ENCODE results near the gene TROAP. TPM values are rescaled to one million over a fixed set of nuclear protein-coding genes. Genes with fewer than 3 reads are reported as not detected.
"Not testable (repeated sequence)": the region's sequence is repeated elsewhere in the genome, so short reads cannot be mapped to it uniquely, and the experiment has no call there.

Gene TROAP
- total RNA-seq, 1 donor from 2014 or later, result 1.6 TPM

DNA sequence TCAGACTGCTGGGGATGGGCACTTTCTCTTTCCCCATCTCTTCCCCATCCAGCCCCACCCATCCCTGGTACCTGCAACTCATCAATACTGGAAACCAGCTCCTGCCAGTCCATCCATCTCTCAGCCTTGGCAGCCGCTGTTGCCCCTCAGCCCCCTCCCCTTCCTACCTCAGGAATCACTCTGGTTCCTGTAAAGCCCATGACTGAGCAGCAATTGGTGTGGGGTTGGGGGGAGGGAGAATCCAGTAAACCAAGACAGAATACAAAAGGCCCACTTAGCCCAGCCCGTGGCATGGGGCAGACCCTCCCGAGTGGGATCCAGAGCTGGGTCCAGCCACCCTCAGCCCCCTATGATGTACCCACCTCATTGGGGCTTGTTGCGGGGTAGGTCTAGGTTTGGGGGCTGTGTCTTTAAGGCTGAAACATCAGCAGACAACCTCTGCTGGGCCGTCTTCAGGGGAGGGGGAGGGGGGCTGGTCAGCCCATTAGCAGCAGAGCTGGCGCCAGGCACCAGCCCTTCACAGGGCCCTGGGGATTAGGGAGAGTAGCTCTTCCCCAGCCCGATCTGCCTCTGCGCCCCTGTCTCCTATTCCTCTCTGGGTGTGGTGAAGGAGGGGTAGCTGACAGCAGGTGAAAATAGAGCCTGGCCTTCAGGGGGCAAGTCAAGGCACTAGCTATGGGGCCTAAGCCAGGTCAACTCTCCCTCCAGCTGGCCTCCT lies 28.8 kb upstream of the TROAP start:
- DNase-seq (ENCODE audit: low read depth in 2 of 2), result no peak

DNA sequence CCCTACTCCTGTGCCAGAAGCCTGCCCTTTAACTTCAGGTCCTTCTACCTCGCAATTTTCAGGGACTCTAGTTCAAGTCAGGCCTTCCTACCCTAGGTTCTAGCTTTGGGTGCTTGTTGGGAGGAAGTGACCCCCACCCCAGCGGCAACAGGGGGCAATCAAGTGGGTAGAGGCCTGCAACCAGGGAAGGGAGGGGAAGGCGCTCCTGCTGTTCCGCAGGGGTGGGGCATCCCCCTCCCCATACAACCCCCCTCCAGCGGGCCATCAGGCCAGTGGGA lies 28.3 kb upstream of the TROAP start:
- DNase-seq (ENCODE audit: low read depth in 2 of 2), result no peak

DNA sequence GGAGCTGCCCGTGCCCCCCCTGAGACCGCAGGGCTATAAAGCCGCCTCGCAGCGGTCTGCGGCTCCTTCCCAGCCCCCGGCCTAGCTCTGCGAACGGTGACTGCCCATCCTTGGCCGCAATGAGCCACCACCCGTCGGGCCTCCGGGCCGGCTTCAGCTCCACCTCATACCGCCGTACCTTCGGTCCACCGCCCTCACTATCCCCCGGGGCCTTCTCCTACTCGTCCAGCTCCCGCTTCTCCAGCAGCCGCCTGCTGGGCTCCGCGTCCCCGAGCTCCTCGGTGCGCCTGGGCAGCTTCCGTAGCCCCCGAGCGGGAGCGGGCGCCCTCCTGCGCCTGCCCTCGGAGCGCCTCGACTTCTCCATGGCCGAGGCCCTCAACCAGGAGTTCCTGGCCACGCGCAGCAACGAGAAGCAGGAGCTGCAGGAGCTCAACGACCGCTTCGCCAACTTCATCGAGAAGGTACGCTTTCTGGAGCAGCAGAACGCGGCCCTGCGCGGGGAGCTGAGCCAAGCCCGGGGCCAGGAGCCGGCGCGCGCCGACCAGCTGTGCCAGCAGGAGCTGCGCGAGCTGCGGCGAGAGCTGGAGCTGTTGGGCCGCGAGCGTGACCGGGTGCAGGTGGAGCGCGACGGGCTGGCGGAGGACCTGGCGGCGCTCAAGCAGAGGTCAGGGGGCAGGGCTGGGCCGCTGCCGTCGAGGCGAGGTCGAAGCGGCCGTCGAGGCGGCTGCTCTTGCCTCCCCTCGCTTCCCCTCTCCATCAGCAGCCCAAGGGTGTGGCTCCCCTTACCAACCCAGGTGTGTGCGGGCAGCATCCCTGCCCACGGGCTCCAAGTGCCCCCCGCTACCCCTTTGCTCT lies 27.7 kb upstream of the TROAP start, which contains the start of gene PRPH:
PRPH (plus strand) TSS at position 66 of the 855 bp plus-strand sequence; CDS start at position 120, 54 bp downstream.
- DNase-seq (ENCODE audit: low read depth in 2 of 2), result peak in 1 of 2 donors; percentile 28

DNA sequence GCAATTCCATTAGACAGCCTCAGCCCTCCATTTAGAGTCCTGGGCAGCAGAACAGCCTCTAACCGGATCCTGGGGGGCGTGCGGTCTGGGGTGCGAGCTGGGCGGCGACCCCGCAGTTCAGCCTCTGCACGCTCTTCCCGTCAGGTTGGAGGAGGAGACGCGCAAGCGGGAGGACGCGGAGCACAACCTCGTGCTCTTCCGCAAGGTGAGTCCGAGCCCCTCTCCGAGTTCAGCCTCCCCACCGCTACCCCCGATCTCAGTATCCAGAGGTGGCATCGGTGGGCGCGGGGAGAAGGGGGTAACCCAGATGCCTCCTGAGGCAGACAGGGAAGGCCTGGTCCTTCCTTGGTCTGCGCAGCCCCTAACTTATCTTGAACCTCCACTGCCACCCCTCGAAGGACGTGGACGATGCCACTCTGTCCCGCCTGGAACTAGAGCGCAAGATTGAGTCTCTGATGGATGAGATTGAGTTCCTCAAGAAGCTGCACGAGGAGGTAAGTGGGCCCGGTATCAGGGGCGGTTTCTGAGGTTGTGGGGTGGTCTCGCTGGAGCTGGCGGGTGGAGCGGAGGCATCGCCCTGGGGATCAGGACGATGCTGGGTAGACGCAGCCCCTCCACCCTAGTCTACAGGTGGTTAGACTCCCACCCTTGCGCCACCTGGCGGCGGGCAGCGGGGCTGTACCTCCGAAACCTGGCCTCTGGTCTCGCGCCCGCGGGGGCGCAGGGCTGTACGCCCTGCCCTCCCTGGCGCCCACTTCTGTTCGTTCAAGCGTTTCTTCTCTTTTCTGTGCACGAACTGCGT lies 26.8 kb upstream of the TROAP start:
- DNase-seq (ENCODE audit: low read depth in 2 of 2), result peak; percentile 35 to 58

DNA sequence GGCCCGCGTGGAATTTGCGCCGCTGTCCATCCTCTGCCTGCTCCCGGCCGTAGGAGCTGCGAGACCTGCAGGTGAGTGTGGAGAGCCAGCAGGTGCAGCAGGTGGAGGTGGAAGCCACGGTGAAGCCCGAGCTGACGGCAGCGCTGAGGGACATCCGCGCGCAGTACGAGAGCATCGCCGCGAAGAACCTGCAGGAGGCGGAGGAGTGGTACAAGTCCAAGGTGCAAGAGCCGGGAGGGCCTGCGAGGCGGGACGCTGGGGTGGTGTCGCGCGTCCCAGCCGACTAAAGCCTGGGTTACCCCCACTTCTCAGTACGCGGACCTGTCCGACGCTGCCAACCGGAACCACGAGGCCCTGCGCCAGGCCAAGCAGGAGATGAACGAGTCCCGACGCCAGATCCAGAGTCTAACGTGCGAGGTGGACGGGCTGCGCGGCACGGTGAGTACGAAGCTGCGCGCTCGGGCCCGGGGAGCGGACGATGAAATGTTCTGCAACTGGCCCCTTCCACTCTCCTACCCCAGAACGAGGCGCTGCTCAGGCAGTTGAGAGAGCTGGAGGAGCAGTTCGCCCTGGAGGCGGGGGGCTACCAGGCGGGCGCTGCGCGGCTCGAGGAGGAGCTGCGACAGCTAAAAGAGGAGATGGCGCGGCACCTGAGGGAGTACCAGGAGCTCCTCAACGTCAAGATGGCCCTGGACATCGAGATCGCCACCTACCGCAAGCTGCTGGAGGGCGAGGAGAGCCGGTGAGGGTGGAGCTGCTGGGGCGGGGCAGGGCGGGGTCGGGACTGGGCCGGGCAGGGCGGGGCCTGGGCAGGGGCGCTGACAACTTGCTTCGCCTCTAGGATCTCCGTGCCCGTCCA lies 26.0 kb upstream of the TROAP start:
- no peak for DNase-seq (ENCODE audit: low read depth in 2 of 2)

DNA sequence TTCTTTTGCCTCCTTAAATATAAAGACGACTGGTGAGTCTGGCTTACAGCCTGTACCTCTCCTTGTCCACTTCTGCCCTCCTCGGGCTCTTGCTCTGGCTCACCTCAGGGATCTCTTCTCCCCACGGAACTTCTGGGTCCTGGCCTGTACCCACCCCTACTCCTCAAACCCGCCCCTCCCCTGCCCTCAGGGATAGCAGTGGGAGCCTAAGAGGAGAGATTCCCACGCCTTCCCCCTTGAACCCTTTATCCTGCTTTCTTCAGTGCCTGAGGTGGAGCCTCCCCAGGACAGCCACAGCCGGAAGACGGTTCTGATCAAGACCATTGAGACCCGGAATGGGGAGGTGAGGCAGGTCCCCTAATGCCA lies 25.4 kb upstream of the TROAP start:
- no peak for DNase-seq (ENCODE audit: low read depth in 2 of 2)

DNA sequence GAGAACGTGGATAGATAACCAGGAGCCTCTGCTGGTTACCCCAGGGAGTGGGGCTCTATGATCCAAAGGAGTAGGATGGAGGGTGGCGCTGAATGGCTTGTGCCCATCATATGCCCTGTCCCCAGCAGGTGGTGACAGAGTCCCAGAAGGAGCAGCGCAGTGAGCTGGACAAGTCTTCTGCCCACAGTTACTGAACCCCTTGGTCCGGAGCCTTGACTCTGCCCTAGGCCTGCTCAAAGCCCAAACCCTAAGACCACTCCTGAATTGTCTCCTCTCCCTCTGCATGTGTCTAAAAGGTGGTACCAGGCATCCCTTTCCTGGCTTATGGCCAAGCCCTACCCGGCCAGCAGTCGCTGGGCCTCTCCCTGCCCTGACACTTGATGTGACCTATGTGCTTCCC lies 24.9 kb upstream of the TROAP start:
- DNase-seq (ENCODE audit: low read depth in 2 of 2), result no peak

DNA sequence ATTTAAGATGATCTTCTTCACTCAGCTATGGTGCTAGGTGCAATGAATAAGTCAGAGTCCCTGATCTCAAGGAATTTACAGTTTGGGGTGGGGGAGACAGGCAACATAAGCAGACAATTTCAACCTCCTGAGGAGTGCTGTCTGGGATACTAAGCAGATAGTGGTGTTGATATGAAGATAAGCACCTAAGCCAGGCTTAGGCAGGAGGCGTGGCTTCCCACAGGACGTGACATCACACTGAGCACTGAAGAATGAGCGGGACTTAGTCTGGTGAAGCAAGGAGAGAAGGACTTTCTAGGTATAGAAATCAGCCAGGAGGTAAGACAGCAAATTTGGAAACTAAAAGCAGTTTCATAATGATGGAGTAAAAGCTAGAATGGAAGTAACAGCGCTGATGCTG lies 21.3 kb upstream of the TROAP start:
- DNase-seq (ENCODE audit: low read depth in 2 of 2), result no peak

DNA sequence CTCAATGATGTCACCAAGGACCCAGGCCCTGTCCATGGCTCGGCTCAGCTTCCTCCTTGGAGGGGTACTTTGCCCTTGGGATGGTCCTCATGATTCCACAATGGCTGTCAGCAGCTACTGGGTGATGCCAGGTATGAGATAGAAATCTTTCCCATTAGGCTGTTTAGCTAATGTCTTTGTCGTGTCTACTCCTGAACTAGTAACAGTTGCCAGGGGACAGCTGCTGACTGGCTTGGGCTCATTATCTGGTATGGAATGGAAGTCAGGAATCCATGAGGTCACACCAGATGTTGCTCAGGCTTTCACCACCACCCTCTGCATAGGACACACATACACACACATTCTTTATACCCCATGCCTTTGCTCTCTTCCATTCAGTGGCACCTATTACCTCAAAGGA lies 18.9 kb upstream of the TROAP start:
- no peak for DNase-seq (ENCODE audit: low read depth in 2 of 2)

DNA sequence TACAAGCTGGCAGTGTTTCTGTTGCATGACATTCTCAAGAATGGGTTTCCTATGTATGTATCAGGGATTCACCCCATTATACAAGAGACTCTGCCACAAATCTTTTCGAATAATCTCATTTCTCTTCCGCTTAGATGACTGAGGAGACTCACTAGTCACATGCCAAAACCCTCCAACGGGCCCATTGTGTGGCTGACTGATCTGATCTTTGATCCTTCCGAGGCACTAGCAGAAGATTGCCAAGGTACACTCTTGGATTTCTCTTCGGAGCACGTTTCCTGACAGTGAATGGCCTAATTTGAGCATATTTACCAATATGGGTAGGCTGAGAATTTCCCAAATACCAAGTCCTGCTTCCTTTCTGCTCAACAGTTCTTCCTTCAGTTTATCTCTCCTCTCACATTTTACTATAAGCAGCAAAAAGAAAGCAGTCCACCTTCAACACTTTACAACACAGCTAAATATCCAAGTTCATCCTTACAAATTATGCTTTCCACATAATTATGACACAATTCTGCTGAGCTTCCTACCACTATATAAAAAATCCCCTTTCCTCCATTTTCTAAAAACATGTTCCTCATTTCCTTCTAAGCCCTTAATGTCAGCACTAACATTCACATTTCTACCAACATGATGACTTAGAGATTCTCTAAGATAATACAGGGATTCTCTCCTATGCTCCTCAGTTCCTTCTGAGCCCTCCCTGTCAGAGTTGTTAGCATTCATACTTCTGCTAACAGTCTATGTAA lies 17.1 kb upstream of the TROAP start:
- DNase-seq (ENCODE audit: low read depth in 2 of 2), result no peak

DNA sequence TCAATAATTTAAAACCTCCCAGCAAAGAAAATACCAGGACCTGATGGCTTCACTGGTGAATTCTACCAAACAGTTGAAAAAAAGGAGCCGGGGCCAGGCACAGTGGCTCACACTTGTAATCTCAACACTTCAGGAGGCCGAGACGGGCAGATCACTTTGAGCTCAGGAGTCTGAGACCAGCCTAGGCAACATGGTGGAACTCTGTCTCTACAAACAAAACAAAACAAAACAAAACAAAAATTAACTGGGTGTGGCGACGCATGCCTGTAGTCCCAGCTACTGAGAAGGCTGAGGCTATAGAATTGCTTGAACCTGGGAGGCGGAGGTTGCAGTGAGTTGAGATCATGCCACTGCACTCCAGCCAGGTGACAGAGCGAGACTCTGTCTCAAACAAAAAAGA lies 13.7 kb upstream of the TROAP start:
- DNase-seq (ENCODE audit: low read depth in 2 of 2), result no peak

DNA sequence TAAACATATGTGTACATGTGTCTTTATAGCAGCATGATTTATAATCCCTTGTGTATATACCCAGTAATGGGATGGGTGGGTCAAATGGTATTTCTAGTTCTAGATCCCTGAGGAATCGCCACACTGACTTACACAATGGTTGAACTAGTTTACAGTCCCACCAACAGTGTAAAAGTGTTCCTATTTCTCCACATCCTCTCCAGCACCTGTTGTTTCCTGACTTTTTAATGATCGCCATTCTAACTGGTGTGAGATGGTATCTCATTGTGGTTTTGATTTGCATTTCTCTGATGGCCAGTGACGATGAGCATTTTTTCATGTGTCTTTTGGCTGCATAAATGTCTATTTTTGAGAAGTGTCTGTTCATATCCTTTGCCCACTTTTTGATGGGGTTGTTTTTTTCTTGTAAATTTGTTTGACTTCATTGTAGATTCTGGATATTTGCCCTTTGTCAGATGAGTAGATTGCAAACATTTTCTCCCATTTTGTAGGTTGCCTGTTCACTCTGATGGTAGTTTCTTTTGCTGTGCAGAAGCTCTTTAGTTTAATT lies 12.5 kb upstream of the TROAP start:
- DNase-seq (ENCODE audit: low read depth in 2 of 2), result not testable (repeated sequence)

DNA sequence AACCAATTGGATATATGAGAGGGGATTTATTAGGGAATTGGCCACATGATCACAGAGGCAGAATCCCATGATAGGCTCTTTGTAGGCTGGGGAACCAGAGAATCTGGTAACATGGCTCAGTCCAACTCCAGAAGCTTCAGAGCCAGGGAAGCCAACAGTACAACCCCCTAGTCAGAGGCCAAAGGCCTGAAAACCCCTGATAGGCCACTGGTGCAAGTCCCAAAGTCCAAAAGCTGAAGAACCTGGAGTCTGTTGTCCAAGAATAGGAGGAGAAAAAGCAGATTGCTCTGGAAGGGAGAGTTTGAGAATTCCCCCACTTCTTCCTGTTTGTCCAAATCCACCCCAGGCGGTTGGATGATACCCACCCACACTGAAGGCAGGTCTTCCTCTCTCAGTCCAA lies 8.2 kb upstream of the TROAP start:
- DNase-seq (ENCODE audit: low read depth in 2 of 2), result no peak

DNA sequence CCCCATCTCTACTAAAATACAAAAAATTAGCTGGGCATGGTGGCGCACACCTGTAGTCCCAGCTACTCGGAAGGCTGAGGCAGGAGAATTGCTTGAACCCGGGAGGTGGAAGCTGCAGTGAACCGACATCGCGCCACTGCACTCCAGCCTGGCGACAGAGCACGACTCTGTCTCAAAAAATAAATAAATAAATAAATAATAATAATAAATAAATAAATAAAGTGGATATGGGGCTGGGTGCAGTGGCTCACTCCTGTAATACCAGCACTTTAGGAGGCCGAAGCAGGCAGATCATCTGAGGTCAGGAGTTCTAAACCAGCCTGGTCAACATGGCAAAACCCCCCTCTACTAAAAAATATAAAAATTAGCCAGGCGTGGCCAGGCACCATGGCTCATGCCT lies 5.9 kb upstream of the TROAP start:
- DNase-seq (ENCODE audit: low read depth in 2 of 2), result not testable (repeated sequence)

DNA sequence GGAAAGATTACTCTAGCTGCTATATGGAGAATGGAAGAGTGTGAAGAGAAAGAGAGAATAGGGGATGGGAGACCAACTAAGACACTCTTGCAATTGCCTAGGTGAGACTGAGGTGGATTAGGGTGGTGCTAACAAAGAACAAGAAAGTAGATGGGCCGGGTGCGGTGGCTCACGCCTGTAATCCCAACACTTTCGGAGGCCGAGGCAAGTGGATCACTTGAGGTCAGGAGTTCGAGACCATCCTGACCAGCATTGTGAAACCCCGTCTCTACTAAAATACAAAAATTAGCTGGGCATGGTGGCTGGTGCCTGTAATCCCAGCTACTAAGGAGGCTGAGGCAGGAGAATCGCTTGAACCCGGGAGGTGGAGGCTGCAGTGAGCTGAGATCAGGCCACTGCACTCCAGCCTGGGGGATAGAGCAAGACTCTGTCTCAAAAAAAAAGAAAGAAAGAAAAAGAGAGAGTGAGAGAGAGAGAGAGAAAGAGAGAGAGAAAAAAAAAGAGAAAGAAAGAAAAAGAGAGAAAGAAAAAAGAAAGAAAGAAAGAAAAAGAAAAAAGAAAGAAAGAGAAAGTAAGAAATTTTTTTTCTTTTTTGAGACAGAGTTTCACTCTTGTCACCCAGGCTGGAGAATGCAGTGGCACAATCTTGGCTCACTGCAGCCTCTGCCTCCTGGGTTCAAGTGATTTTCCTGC lies 2.5 kb upstream of the TROAP start:
- DNase-seq (ENCODE audit: low read depth in 2 of 2), result not testable (repeated sequence)

DNA sequence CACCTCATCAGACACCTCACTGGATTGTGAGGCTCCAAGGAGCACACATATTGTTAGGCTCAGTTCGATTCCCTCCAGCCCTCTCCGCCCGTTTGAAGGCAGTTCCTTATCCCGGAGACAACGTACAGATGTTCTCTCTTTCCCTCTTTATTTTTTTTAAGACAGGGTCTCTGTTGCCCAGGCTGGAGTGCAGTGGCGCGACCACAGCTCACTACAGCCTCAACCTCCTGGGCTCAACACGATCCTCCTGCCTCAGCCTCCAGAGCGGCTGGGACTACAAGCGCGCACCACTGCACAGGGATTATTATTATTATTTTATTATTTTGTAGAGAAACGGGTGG lies 718 bp upstream of the TROAP start:
- no peak for DNase-seq (ENCODE audit: low read depth in 2 of 2)

DNA sequence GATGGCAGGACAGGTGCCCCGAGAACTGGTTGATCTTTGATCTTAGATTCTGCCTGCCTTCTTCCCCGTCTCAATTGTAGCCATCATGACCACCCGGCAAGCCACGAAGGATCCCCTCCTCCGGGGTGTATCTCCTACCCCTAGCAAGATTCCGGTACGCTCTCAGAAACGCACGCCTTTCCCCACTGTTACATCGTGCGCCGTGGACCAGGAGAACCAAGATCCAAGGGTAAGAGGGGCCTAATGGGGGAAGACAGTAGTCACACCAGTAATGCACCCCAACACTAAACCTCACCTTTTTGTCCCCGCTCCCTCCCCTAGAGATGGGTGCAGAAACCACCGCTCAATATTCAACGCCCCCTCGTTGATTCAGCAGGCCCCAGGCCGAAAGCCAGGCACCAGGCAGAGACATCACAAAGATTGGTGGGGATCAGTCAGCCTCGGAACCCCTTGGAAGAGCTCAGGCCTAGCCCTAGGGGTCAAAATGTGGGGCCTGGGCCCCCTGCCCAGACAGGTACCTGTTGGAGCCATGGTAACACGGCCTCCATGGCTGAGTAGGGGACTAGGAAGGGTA lies 556 bp downstream of the TROAP start:
- no peak for DNase-seq (ENCODE audit: low read depth in 2 of 2)

DNA sequence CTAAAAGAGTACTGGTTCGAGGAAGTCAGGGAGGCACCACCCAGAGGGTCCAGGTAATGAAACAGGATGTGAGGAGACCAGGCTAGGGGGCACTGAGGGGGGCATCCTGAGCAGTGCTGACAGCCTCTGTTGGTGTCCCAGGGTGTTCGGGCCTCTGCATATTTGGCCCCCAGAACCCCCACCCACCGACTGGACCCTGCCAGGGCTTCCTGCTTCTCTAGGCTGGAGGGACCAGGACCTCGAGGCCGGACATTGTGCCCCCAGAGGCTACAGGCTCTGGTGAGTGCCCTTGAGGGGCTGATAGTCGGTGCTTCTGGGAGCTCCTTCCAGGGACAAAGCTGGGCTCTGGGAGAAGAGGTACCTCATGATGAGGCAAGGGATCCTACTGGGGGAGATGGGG lies 2.6 kb downstream of the TROAP start:
- DNase-seq (ENCODE audit: low read depth in 2 of 2), result no peak

DNA sequence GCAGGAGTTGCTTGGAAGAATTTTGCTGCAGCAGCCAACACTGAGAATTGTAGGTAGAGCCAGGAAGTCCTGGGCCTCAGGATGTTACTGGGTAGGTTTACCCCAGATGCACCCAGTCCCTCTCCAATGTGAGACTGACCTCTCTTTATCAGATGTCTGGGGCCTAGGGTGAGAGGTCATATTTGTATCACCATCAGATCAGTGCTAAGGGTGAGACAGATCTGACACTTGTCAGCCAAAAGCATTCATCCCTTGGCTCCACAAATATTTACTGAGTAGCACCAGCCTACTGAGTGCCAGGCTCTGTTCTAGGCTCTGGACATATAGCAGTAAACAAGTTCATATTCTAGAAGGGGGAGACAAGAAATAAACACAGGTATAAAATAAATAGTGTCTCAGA lies 4.3 kb downstream of the TROAP start:
- no peak for DNase-seq (ENCODE audit: low read depth in 2 of 2)

DNA sequence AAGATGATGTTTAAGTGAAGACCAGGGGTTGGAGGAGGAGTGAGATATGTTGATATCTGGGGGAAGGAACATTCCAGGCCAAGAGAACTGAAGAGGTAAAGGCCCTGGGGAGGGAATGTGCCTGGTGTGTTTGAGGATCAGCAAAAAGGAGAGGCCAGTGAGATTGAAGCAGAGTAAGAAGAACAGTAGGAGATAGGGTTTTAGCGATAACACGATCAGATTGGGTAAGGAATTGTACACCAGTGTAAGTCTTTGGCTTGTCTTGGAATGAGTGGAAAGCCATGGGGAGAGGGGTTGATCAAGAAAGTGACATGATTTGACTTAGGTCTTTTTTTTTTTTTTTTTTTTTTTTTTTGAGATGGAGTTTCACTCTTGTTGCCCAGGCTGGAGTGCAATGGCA lies 4.8 kb downstream of the TROAP start:
- no peak for DNase-seq (ENCODE audit: low read depth in 2 of 2)

Measured in lung microvascular endothelial cell (primary cell).